ENCODE data around the gene ZFHX3.

ZFHX3 gene

DNA sequence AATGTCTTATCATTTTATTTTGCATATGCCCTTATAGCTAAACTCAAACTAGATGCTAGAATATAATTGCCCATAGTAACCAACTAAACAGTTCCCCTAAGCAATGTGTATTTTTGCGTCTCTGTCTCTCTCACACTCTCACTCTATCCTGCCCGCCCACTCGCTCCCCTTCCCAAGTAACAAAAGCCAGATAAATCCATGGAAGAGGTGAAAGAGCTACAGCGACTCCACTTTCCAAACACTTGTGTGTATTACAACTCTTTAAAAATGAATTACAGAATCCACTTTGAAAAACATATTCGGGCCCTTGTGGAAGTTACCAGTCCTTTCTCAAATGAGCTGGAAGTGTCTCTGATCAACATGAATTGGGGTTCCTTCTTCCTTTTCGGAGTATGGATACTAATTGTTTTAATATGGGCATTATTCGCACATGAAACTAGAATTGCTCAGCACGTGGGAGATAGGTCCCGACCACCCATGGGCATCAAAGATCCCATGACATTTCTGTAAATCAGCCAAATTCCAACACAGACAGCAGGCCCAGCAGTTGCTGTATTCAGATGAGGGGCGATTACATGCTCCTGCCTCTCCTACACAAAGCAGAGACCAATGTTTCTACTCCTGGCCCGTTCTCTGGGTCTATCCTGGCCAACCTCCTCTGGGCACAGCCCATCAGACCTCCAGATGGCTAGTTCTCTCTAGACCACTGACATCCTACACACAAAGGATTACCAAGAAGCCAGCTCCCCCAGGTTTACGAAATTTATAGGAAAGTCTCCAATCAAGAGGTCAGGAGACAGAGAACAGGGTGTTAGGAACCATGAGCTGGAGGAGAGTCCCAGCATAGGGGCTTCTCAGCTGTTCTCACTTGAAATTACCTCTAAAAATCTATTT lies 121.5 kb downstream of the ZFHX3 start:
- no peak for DNase-seq

- no peak for DNase-seq
Measured at GRCh38 chr16:72925631-72925979, 122.3 kb downstream of the ZFHX3 start.

GRCh38 chr16:72924927-72925630 lies 122.8 kb downstream of the ZFHX3 start:
- no peak for DNase-seq

DNA sequence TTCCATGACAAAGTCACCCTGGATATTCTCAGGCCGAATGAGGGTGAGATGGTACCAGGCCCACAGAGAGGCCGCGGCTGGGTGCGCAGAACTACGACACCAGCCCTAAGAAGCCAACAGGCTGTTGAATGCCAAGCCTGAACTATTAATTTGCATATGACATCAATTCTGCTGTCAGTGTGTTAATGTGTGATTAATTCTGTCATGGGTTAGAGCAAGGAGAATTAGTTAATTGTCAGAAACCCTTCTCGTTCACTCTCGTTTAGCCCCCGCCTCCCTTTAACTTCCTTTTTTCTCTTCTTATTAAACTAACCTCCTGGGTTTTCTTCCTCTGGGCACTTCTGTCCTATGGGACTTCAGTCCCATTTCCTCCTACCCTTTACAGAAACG lies 123.4 kb downstream of the ZFHX3 start:
- no peak for DNase-seq

GRCh38 chr16:72923757-72924156 lies 124.2 kb downstream of the ZFHX3 start:
- DNase-seq, result no peak

GRCh38 chr16:72922714-72923113 lies 125.2 kb downstream of the ZFHX3 start:
- no peak for DNase-seq

GRCh38 chr16:72921620-72922019 lies 126.3 kb downstream of the ZFHX3 start:
- no peak for DNase-seq

DNA sequence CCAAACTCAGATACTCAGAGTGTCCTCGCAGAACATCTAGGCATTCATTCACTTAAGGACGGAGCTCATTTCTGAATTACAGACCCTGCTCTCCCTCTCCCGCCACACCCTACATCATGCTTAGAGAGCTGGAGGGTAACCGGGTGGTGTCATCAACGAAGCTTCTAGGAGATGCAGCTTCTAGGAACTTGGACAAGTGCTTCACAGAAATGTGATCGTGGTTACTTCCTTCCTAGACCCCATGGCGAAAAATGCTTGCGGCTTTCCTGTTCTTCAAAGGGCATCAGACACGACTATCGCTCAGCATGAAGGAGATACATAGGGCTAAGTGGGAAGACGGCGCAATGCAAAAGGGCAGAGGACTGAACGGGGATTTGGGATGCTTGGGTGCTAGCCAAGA lies 126.8 kb downstream of the ZFHX3 start:
- DNase-seq, result peak; percentile 66

DNA sequence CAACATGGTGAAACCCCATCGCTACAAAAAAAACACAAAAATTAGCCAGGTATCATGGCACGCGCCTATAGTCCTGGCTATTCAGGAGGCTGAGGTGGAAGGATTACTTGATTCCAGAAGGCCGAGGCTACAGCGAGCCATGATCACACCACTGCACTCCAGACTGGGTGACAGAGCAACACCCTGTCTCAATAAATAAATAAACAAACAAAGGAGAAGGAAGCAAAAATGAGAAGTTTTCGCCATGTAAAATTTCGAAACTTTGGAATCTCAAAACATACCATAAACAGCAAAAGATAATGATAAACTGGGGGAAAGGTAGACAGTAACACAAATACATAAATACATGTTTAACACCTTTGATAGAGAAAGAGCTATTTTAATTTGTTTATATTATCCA lies 130.9 kb downstream of the ZFHX3 start:
- DNase-seq, result no peak

GRCh38 chr16:72915331-72915730 lies 132.6 kb downstream of the ZFHX3 start:
- no peak for DNase-seq

DNA sequence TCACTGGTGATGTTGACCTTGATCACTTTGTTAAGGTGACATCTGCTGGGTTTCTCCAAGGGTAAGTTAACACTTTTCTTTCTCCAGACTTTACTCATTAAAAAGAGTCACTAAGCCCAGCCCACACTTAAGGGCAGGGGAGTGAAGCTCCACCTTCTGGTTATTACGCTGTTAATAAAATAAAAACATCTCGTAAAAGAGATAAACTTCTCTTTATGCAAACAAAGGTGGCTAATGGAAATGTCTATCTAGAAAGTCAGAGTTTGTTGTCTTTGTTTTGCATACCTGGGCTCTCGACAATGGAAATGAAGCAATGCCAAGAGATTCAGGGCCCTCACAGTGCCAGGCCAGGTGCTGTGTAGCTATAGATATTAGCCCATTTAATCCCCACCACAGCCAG lies 134.4 kb downstream of the ZFHX3 start:
- DNase-seq, result no peak

DNA sequence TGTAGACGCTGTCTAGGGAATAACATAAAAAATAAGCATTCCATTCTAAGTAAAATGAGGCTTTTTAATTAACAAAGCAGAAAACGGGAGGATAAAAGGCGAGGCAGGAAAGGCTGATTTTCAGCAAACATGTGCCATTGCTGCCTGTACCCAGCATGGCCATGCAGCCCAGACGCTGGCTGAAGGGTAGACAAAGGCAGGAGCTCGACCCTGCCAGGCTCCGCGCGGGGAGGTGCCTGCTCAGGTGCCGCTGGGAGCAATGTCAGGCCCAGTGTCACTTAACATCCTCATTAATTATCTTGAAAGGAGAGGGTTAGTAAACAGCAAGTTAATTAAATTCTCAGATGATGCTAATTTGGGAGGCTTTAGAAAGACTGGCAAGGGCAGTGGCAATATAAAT lies 136.0 kb downstream of the ZFHX3 start:
- DNase-seq, result no peak

- no peak for DNase-seq
Measured at GRCh38 chr16:72910875-72911274, 137.1 kb downstream of the ZFHX3 start.

- DNase-seq, result no peak
Measured at GRCh38 chr16:72910381-72910780, 137.5 kb downstream of the ZFHX3 start.

GRCh38 chr16:72909196-72909595 lies 138.7 kb downstream of the ZFHX3 start:
- no peak for DNase-seq

- DNase-seq, result peak; percentile 50
Measured at GRCh38 chr16:72908362-72909167, 139.4 kb downstream of the ZFHX3 start.

DNA sequence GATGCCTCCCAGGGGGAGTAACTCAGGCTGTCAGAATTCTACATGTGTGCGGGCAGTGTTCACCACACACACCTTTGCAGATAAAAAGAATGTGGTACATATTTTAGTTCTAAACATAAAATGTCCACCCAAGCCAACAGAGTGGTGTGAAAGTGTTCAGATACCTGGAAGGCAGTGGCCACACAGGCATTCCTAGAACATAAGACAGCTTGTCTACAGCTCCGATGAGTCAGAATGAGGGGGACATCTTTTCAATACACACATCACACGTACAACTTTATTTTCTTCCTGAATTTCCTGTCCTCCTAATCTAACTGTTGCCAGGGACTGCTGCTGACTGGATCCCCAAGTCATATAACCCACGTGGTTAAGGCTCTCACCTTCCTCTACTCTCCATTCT lies 142.3 kb downstream of the ZFHX3 start:
- DNase-seq, result no peak

DNA sequence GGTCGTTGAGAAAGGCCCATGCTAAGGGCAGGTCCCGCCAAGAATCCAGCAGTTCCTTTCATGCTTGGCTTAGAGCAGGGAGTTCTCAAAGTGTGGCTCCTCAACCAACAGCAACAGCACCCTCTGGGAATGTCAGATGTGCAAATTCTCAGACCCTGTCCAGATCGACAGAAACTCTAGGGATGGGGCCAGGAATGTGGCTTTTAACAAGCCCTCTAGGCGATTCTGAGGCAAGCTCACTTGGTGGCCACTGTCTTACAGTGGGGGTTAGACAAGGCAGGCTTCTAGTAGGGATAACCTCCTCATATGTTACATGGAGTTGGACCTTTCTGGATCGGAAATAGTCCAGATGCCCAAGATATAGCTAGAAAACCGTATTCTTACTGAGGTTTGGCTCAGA lies 144.8 kb downstream of the ZFHX3 start:
- no peak for DNase-seq

DNA sequence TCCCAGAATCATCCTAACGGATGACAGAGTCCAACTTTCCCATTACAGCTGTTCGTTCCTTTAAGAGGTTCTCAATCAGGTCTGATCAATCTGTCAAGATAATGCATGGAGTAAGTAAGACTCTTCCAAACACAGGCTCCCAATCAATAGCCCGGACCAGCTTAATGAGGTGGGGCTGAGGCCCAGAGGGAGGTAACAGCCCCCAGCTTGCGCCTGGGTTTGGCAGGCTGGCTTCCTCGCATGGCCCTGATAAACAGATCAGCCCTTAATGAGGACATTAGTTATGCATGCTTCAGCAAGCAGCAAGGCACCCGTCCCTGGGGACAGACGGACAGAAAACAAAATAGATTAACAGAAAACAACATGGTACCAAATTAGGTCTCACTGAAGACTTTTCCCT lies 145.7 kb downstream of the ZFHX3 start:
- DNase-seq, result no peak

- no peak for DNase-seq
Measured at GRCh38 chr16:72901000-72901627, 146.8 kb downstream of the ZFHX3 start.

- DNase-seq, result no peak
Measured at GRCh38 chr16:72898216-72898825, 149.6 kb downstream of the ZFHX3 start.

GRCh38 chr16:72897707-72898106 lies 150.2 kb downstream of the ZFHX3 start:
- no peak for DNase-seq

Data from hematopoietic multipotent progenitor cell treated with erythropoietin and hydrocortisone succinate and interleukin-3 and kit ligand, for 6 days (in vitro differentiated cells).